ENCODE measurements around the gene GID8. TPM values are rescaled to one million over a fixed set of nuclear protein-coding genes. Genes with fewer than 3 reads are reported as not detected.

Gene GID8
- total RNA-seq, 2 experiments from 2014 or later: 39.2 to 42.2 TPM

GRCh38 chr20:62935968-62936585 lies 1.9 kb upstream of the GID8 start:
- no peak overlapping the region for H3K27ac Mint-ChIP-seq
- no peak overlapping the region for H3K4me3 Mint-ChIP-seq
- peaks cover 25% of the 10 kb centered on the region for H3K36me3 Mint-ChIP-seq (ENCODE audit: low read depth)
- intact Hi-C loops (cut with micrococcal nuclease): no loop called here
- no peak for TF ChIP-seq CTCF (IDR thresholded peaks at IDR 0.05)
- POLR2A ChIA-PET: interaction anchor here (0.6 to 7.2 kb wide), 4 partner anchors 16 to 56 kb away, joined by 4 to 243 read pairs (median 18); partner anchors contain the start of genes DIDO1 and SLC17A9
- ATAC-seq (no peak), DNase-seq (no peak)
- CTCF ChIA-PET: interaction anchor here (1.1 to 5.9 kb wide), 6 partner anchors 9 to 37 kb away, joined by 3 to 47 read pairs (median 12); partner anchors contain the start of gene DIDO1
- no peaks in the 10 kb centered on the region for H3K9me3 Mint-ChIP-seq
- no peaks in the 10 kb centered on the region for H3K27me3 Mint-ChIP-seq
- H3K4me1 Mint-ChIP-seq (ENCODE audit: low read depth): peaks cover 35% of the 10 kb centered on the region

GRCh38 chr20:62937268-62938104 lies 461 bp upstream of the GID8 start:
- Mint-ChIP-seq H3K9me3 (no peaks in the 10 kb centered on the region), H3K4me1 (ENCODE audit: low read depth) (peaks cover 32% of the 10 kb centered on the region), H3K4me3 (no peak overlapping the region), H3K27me3 (no peaks in the 10 kb centered on the region), H3K36me3 (ENCODE audit: low read depth) (peaks cover 35% of the 10 kb centered on the region), H3K27ac (peak overlapping the region; percentile 98)
- intact Hi-C loops (cut with micrococcal nuclease): no loop called here
- CTCF ChIA-PET: interaction anchor here (0.8 to 5.9 kb wide), 11 partner anchors 9 to 71 kb away, joined by 3 to 47 read pairs (median 7); partner anchors contain the start of gene DIDO1
- ATAC-seq (peak; percentile 93), DNase-seq (peak; percentile 98)
- no peak for TF ChIP-seq CTCF (IDR thresholded peaks at IDR 0.05)
- POLR2A ChIA-PET: interaction anchor here (0.6 to 7.2 kb wide), 12 partner anchors 9 to 871 kb away, joined by 3 to 243 read pairs (median 4); partner anchors contain the start of genes ARFGAP1, DIDO1 and SLC17A9

GRCh38 chr20:62940875-62941274 lies 2.9 kb downstream of the GID8 start:
- ATAC-seq (no peak), DNase-seq (no peak)
- TF ChIP-seq CTCF (IDR thresholded peaks at IDR 0.05): no peak
- Mint-ChIP-seq H3K36me3 (ENCODE audit: low read depth) (peaks cover 48% of the 10 kb centered on the region), H3K9me3 (no peaks in the 10 kb centered on the region), H3K4me3 (peak overlapping the region; percentile 12), H3K4me1 (ENCODE audit: low read depth) (peaks cover 29% of the 10 kb centered on the region), H3K27ac (no peak overlapping the region), H3K27me3 (no peaks in the 10 kb centered on the region)
- intact Hi-C loops (cut with micrococcal nuclease): no loop called here
- CTCF ChIA-PET: no interaction called here
- POLR2A ChIA-PET: interaction anchor here (1.7 kb wide), 1 partner anchor 14 kb away, joined by 5 read pairs; the partner anchor contains the start of gene DIDO1

- H3K27ac Mint-ChIP-seq: peak overlapping the region; percentile 52
- ChIA-PET POLR2A (interaction anchor here (1.7 kb wide), 1 partner anchor 15 kb away, joined by 5 read pairs; the partner anchor contains the start of gene DIDO1), CTCF (no interaction called here)
- H3K9me3 Mint-ChIP-seq: no peaks in the 10 kb centered on the region
- no peak for DNase-seq
- H3K27me3 Mint-ChIP-seq: no peaks in the 10 kb centered on the region
- H3K36me3 Mint-ChIP-seq (ENCODE audit: low read depth): peaks cover 52% of the 10 kb centered on the region
- intact Hi-C loops (cut with micrococcal nuclease): no loop called here
- TF ChIP-seq CTCF (IDR thresholded peaks at IDR 0.05): no peak
- no peak for ATAC-seq
- H3K4me3 Mint-ChIP-seq: no peak overlapping the region
- H3K4me1 Mint-ChIP-seq (ENCODE audit: low read depth): peaks cover 28% of the 10 kb centered on the region
Measured at GRCh38 chr20:62941792-62942191, 3.8 kb downstream of the GID8 start.
